Stimulated activated CD8-positive, alpha-beta memory T cell treated with anti-CD3 and anti-CD28 coated beads, Interleukin-12 subunit alpha, Interleukin-12 subunit beta, amount 100 ng/mL, for 24 hours (primary cell): Measurements from ENCODE around the gene UBE3B.
"Not testable (repeated sequence)": the region's sequence is repeated elsewhere in the genome, so short reads cannot be mapped to it uniquely, and the experiment has no call there.

ENCODE experiments used
- DNase-seq: peaks from one replicate; pipeline ENCODE4 v3.0.0-alpha.2; 2020; ENCODE audit errors: extremely low read depth

The UBE3B gene, protein sequence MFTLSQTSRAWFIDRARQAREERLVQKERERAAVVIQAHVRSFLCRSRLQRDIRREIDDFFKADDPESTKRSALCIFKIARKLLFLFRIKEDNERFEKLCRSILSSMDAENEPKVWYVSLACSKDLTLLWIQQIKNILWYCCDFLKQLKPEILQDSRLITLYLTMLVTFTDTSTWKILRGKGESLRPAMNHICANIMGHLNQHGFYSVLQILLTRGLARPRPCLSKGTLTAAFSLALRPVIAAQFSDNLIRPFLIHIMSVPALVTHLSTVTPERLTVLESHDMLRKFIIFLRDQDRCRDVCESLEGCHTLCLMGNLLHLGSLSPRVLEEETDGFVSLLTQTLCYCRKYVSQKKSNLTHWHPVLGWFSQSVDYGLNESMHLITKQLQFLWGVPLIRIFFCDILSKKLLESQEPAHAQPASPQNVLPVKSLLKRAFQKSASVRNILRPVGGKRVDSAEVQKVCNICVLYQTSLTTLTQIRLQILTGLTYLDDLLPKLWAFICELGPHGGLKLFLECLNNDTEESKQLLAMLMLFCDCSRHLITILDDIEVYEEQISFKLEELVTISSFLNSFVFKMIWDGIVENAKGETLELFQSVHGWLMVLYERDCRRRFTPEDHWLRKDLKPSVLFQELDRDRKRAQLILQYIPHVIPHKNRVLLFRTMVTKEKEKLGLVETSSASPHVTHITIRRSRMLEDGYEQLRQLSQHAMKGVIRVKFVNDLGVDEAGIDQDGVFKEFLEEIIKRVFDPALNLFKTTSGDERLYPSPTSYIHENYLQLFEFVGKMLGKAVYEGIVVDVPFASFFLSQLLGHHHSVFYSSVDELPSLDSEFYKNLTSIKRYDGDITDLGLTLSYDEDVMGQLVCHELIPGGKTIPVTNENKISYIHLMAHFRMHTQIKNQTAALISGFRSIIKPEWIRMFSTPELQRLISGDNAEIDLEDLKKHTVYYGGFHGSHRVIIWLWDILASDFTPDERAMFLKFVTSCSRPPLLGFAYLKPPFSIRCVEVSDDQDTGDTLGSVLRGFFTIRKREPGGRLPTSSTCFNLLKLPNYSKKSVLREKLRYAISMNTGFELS

GRCh38 chr12:109477185-109477962 is at the start of gene UBE3B, which contains the start of gene KCTD10:
Gene UBE3B, plus strand, starts transcription at chr12:109477634. Its CDS starts 5,918 bp downstream, at chr12:109483552.
Gene KCTD10, minus strand, starts transcription at chr12:109477300. Its CDS starts 38 bp downstream, at chr12:109477262.
- DNase-seq, result peak; percentile 57

GRCh38 chr12:109428037-109428629 is 49.3 kb upstream of the UBE3B start:
- peak; percentile 36 for DNase-seq

GRCh38 chr12:109428804-109429203 is 48.6 kb upstream of the UBE3B start:
- not testable (repeated sequence) for DNase-seq

- no peak for DNase-seq
Measured at GRCh38 chr12:109430244-109430643, 47.2 kb upstream of the UBE3B start.

DNA sequence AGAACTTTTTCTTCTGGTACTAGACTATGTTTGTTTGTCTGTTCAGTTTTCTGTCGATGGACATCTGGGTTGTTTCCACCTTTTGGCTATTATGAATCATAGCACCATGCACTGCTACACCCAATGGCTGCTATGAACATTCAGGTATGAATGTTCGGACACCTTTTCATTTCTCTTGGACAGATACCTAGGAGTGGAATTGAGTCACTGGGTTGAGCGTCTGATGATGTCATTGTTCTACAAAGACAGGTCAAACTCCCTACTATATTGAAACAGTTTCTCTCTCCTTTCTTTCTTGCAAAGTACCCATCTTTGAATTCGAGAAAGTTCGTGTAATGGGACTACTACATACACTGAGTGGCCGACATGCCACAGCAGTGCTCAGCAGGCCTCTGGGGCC is 45.0 kb upstream of the UBE3B start:
- DNase-seq, result no peak

DNA sequence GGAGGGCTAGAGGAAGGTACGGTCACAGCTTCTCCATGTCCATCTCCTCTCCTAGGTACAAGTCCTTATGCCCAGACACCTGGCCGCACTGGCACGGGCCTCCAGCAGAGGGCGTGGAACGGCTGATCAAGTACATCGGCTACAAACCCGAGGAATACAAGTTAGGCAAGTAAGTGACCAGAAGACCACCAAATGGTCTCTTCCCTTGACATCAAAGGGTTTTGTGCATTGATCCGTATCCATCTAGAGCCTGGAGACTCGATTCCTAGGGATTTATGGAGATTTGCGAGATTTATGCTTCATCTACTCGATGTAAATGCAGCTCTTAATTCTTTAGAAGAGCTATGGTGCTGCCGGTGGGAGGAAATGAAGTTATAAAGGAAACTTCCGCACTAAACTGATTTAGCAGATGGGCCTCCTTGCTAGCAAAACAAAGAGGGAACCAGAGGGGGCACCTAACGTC is 44.6 kb upstream of the UBE3B start:
- DNase-seq, result peak; percentile 50

DNA sequence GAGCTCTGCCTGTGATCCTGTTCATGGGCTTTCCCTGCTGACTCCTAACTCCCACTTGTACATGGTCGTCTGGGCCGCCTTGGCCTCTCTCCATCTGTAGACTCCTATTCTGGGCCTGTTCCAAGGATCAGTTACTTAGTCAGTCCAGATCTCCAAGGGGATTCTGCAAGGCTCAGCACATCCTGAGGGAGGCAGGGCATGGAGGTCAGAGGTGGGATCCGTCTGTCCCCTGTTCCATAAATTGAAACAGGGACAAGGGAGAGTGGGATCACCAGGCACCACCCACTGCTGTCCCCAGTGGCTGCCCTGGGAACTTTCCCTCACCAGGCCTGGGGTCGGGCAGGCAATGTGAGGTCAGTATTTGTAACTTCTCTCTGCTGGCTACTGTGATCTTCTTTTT is 43.8 kb upstream of the UBE3B start:
- DNase-seq, result no peak

GRCh38 chr12:109434582-109434981 is 42.9 kb upstream of the UBE3B start:
- no peak for DNase-seq

- no peak for DNase-seq
Measured at GRCh38 chr12:109435428-109436187, 41.8 kb upstream of the UBE3B start.

- no peak for DNase-seq
Measured at GRCh38 chr12:109436188-109436560, 41.3 kb upstream of the UBE3B start.

GRCh38 chr12:109439181-109439580 is 38.3 kb upstream of the UBE3B start:
- no peak for DNase-seq

DNA sequence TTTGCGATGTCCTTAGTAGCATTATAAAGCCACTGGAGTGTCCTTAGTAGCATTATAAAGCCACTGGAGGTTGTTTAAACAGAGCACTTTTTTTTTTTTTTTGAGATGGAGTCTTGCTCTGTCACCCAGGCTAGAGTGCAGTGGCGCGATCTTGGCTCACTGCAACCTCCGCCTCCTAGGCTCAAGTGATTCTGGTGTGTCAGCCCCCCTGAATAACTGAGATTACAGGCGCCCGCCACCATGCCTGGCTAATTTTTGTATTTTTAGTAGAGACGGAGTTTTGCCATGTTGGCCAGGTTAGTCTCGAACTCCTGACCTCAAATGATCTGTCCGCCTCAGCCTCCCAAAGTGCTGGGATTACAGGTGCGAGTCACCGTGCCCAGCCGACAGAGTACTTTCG is 37.5 kb upstream of the UBE3B start:
- not testable (repeated sequence) for DNase-seq

DNA sequence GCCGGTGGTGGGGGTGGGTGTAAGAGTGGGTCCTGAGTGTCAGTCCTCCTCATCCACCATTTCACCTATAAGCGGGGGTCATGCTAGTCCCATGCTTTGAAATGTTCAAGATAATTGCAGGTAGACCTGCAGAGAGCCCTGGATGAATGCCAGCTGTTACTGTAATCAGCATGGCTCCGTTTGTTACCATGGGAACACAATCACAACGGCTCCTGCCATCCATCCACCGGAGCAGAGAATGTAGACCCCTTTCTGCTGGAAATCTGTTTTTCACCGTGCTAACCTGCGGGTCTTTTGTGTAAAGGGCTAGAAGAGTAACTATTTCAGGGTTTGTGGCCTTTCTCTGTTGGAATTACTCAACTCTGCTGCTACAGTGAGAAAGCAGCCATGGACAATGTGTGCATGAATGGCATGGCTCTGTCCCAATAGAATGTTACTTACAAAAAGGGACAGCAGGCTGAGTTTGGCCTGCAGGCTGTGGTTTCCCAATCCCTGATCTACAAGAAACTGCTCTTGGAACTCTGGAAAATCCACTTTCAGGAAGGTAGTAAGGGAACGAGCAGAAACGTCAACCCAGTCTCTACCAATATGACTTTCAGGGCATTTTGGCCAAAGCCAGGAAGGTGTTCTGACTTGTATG is 36.5 kb upstream of the UBE3B start:
- no peak for DNase-seq

GRCh38 chr12:109443794-109444193 is 33.6 kb upstream of the UBE3B start:
- no peak for DNase-seq

DNA sequence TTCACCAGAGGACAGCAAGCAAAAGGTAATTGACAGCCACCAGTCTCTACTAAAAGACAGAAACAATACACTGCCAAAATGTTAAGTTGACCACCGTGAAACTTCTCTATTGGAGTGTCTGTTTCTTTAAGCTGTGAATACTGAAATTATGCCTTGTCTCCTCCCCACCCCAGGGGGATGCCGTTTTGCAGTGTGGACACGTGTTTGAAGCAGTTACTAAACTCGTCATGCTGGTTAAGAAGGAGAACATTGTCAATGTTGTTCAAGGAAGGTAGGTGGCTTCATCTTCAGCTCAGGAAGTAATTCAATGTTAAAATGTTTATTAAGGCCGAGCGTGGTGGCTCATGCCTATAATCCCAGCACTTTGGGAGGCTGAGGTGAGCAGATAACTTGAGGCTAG is 33.2 kb upstream of the UBE3B start:
- no peak for DNase-seq

- no peak for DNase-seq
Measured at GRCh38 chr12:109445191-109445609, 32.2 kb upstream of the UBE3B start.

GRCh38 chr12:109446869-109447268 is 30.6 kb upstream of the UBE3B start:
- no peak for DNase-seq

DNA sequence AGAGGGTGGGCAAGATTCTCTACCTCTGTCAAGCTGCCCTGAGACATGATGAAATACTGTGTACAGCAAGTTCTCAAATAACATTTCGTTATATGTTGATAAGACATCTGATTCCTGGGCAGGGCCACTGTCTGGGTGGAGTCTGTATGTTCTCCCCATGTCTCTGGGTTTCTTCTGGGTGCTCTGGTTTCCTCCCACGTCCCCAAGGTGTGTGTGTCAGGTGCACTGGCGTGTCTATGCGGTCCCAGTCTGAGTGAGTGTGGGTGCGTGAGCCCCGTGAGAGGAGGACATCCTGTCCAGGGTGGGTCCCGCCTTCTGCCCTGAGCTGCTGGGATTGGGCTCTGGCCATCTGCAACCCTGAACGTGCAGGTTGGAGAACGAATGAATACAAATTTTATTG is 30.0 kb upstream of the UBE3B start:
- no peak for DNase-seq

DNA sequence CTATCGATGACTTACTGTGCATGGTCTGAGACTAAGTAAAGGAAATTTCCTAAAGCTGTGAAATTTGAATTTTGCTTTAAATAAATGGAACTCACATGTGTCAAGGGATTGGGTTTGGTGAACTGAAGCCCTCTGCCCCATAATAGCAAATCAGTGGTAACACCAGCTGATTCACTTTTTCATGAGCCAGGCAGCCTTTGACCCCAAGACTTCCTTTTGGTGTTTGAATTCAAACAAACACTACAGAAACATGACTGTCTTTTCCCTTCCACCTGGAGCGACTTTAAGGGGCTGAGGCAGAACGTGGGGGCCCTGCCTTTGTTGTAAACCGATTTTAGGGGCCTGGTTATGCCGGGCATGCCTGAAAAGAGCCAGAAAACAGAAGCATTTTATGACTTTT is 29.2 kb upstream of the UBE3B start:
- DNase-seq, result no peak
